D721Med (cell line): ENCODE measurements around the gene AUTS2.

ENCODE experiments used
- DNase-seq: peaks from one replicate; pipeline ENCODE4 v3.0.0; 2011; ENCODE audit warnings: low spot score; ENCODE audit not compliant: insufficient read length
- FAIRE-seq: peaks from 2 replicates; lab custom pipeline; 2011; peaks lifted over from hg19 to GRCh38; lab: Jason Lieb, UNC
- TF ChIP-seq, protein P1 (sequence below): IDR thresholded peaks from 2 replicates; pipeline ENCODE4 v1.5.1; 2012; ENCODE audit warnings: mild to moderate bottlenecking, control low read depth; ENCODE audit not compliant: insufficient read depth; ENCODE audit errors: missing control alignments

Gene AUTS2

DNA sequence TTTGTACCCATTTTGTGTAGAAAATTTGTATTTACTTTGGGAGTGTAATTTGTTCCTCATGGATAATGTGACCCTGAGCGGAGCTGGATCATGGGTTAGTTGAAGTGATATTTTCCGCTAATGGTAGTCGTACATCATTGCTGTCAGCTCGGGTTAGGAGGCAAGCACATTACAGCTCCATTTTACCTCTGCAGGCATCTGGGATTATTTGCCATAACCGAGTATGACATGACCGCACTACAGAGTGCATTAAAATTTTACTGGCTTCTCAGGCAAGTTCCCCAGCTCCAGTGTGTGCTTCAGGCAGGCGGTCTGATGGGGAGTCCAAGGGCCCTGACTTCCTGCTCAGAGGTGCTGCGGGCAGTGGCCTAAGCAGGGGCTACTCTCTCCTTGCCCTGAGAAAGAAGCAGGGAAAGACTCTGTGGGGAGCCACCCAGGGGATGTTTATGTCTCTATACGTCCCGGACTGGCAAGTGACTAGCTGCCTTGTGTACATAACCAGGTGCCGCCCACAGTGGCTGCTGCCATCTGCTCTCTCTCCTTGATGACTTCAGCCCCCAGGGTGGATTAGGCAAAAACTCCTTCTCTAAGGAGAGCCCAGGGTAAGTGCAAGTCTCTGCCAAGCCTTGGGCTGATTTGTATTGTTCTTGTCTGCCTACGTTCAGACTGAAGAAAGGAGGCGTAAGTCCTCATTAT is 848.3 kb downstream of the AUTS2 start:
- FAIRE-seq (peak; percentile 90), DNase-seq (no peak)
- TF ChIP-seq, protein P1, sequence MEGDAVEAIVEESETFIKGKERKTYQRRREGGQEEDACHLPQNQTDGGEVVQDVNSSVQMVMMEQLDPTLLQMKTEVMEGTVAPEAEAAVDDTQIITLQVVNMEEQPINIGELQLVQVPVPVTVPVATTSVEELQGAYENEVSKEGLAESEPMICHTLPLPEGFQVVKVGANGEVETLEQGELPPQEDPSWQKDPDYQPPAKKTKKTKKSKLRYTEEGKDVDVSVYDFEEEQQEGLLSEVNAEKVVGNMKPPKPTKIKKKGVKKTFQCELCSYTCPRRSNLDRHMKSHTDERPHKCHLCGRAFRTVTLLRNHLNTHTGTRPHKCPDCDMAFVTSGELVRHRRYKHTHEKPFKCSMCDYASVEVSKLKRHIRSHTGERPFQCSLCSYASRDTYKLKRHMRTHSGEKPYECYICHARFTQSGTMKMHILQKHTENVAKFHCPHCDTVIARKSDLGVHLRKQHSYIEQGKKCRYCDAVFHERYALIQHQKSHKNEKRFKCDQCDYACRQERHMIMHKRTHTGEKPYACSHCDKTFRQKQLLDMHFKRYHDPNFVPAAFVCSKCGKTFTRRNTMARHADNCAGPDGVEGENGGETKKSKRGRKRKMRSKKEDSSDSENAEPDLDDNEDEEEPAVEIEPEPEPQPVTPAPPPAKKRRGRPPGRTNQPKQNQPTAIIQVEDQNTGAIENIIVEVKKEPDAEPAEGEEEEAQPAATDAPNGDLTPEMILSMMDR: no peak

DNA sequence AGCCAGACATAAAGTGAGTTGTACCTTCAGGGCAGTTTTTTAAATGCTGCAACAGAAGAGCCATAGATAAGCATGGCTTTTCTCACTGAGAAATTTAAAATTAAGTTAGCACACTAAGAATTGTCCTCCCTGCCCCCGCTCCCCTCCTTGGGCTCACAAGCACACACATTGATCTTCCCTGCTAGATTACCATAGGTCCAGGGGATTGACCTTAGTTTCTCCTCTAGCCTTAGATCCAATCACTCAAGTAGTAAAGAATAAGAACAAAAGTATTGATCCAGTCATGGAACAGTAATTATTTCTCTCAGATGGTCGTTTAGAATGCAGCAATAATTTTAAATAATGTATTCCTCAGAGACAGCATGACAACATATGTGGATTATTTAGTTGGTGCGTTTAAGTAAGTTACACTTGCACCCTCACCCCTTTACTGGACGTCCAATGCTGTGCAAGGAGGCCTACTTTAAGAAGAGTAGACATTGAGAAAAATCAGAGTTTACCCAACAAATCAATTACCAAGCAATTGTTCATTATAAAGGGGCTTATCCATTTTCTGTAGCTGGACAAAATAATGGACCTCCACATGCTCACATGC is 850.1 kb downstream of the AUTS2 start:
- TF ChIP-seq, protein P1: no peak
- FAIRE-seq: peak; percentile 32
- DNase-seq: no peak

DNA sequence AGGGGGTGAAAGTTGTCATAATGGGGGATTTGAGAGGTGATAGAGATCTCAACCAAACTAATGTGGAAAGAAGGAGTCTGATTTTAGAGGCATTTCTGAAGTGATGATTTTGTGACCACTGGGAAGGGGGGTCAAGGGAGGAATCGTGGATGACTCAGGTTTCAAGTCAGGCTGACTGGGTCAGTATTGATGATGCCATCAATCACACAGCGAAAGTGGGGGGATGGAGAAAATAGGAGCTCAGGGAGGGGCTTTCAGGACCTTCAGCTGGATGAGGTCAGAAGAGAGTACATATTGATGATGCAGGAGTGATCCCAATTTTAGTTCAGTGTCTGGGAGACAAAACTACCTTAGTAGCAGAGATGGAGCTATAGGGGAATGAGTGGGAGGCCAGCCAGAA is 852.5 kb downstream of the AUTS2 start:
- FAIRE-seq: no peak
- TF ChIP-seq, protein P1: no peak

DNA sequence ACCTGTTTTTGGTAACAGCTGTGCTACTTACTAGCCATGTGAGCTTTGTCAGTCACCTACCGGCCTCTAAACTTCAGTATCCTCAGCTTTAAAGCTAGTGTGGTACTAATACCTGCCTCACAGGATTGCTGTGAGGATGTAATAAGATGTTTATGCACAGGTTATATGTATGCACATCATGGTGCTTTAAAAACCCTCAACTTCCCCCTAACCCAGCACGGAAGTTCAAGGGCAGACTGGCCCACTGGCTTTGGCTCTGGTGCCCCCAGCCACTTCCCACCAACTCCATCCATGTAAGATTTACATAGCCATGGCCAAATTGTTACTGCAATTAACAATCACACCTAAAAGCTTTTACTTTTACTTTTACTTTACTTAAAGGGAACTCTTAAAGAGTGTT is 857.6 kb downstream of the AUTS2 start:
- DNase-seq (no peak), FAIRE-seq (no peak)
- TF ChIP-seq, protein P1: no peak

More for the DNA sequence above, 852.5 kb downstream of the AUTS2 start:
- no peak for DNase-seq

DNA sequence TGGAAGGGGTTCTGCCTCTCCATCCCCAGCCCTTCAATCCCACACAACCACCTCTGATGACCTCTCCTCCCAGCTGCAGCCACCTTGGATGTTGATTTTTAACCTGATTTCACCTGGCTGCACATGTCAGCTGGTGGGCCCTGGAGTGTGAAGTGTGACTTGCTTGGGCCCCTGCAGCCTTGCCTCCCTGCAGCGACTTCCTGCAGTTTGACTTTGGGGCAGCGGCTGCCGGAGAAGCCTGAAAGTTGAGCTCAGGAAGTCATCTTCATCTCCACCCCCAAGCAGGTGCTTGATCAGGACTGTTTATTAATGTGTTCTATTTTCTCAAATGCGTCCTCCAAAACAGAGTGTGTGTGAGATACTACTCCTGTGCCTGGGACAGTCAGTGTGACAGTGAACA is 858.4 kb downstream of the AUTS2 start:
- FAIRE-seq: no peak
- DNase-seq: no peak

DNA sequence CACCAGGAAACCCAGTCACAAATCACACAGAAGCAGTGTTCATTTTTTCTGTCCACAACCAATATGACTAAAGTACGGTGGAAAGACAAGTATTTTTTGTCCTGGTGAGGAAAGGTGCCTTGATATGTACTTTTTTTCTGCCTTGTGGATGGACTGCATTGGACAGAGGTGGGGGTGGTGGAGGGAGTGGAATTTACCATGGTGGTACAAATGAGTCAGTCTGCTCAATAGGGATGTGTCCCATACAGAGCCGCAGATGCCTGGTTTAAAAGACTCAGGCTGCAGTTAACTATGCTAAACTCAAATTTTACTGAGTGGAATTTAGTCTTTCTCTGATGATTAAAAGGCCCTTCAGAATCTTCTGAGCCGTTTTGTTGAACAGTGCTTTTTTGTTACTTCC is 859.2 kb downstream of the AUTS2 start:
- DNase-seq (no peak), FAIRE-seq (no peak)
- TF ChIP-seq, protein P1: no peak

More for the DNA sequence above, 858.4 kb downstream of the AUTS2 start:
- TF ChIP-seq, protein P1: no peak
